GM10266 (cell line): ENCODE results near the gene TMEM247.

Experiments used
- DNase-seq: peaks from one replicate; pipeline ENCODE4 v3.0.0; 2012; ENCODE audit errors: extremely low spot score
- CTCF ChIP-seq: IDR thresholded peaks from 2 replicates; pipeline ENCODE4 v1.5.1; 2012; ENCODE audit warnings: mild to moderate bottlenecking, low read depth; ENCODE audit not compliant: control insufficient read depth, insufficient read depth; ENCODE audit errors: missing control alignments

The TMEM247 gene

GRCh38 chr2:46489423-46490174, 10.2 kb downstream of the TMEM247 start:
- no peak for TF ChIP-seq CTCF
- no peak for DNase-seq

GRCh38 chr2:46490521-46491141, 11.3 kb downstream of the TMEM247 start:
- peak; percentile 70 for DNase-seq
- TF ChIP-seq CTCF = peak; percentile 21

GRCh38 chr2:46492301-46492700, 12.9 kb downstream of the TMEM247 start:
- TF ChIP-seq CTCF = no peak
- DNase-seq = no peak

- no peak for TF ChIP-seq CTCF
- peak; percentile 76 for DNase-seq
Measured at GRCh38 chr2:46493241-46493970, 14.0 kb downstream of the TMEM247 start.

- no peak for DNase-seq
- no peak for TF ChIP-seq CTCF
Measured at GRCh38 chr2:46493971-46494250, 14.5 kb downstream of the TMEM247 start.

- no peak for TF ChIP-seq CTCF
- no peak for DNase-seq
Measured at GRCh38 chr2:46494596-46494995, 15.2 kb downstream of the TMEM247 start.
